Lung (tissue), 12 donors: ENCODE measurements around the gene SMIM28. TPM values are rescaled to one million over a fixed set of nuclear protein-coding genes. Genes with fewer than 3 reads are reported as not detected.

Source experiments
- ATAC-seq: fragments of 200-7000 bp; cut with Tn5 transposase; one replicate; pipeline ENCODE4 v1.9.1; 2020; ENCODE audit warnings: moderate number of reproducible peaks; ENCODE audit not compliant: insufficient read depth, low FRiP score
- DNase-seq, 3 donors: peaks; one replicate each; pipeline ENCODE4 v3.0.0-alpha.2; 2013 to 2017
- H3K27ac ChIP-seq, 2 donors: one replicate each; pipeline ENCODE4 v1.5.1; 2013; ENCODE audit warnings: mild to moderate bottlenecking in 2 of 2, moderate library complexity in 2 of 2, control low read depth in 1 of 2, inconsistent platforms in 1 of 2, low read depth in 1 of 2, low read length in 1 of 2
- H3K27me3 ChIP-seq, 3 donors: one replicate each; pipeline ENCODE4 v1.5.1; 2013; ENCODE audit warnings: low read length in 2 of 3; ENCODE audit not compliant: control insufficient read depth in 3 of 3, insufficient read depth in 3 of 3
- H3K36me3 ChIP-seq, 4 donors: one replicate each; pipeline ENCODE4 v1.5.1; 2013; ENCODE audit warnings: low read length in 4 of 4, mild to moderate bottlenecking in 1 of 4, moderate library complexity in 1 of 4; ENCODE audit not compliant: control insufficient read depth in 4 of 4, insufficient read depth in 4 of 4
- H3K4me1 ChIP-seq, 5 donors: one replicate each; pipeline ENCODE4 v1.5.1; 2013; ENCODE audit warnings: low read length in 5 of 5, mild to moderate bottlenecking in 2 of 5, moderate library complexity in 1 of 5; ENCODE audit not compliant: control insufficient read depth in 5 of 5, insufficient read depth in 5 of 5
- H3K4me3 ChIP-seq: one replicate; pipeline ENCODE4 v1.5.1; 2013; ENCODE audit warnings: mild to moderate bottlenecking, control low read depth, moderate library complexity
- H3K9ac ChIP-seq, 2 donors: one replicate each; pipeline ENCODE4 v1.5.1; 2013; ENCODE audit warnings: low read length in 2 of 2, control low read depth in 1 of 2; ENCODE audit not compliant: insufficient read depth in 1 of 2
- H3K9me3 ChIP-seq, 4 donors: one replicate each; pipeline ENCODE4 v1.5.1; 2013; ENCODE audit warnings: low read length in 3 of 4, mild to moderate bottlenecking in 1 of 4, moderate library complexity in 1 of 4; ENCODE audit not compliant: control insufficient read depth in 4 of 4, insufficient read depth in 3 of 4
- WGBS, 2 donors: extraction: QIAGEN DNeasy Blood & Tissue Kit; methylation state at CpG; one replicate each; pipeline ENCODE4 v1.1.7; 2013; 5-methylcytosine and 5-hydroxymethylcytosine counted together
- polyA plus RNA-seq, 2 donors: library from polyadenylated mRNA; stranded (reverse); fragments of 200-250 nt; gene quantifications; one replicate each; pipeline ENCODE4 v1.2.1, GENCODE V29; 2013
- total RNA-seq, 2 donors: library from RNA; depleted of rRNA in 1 of 2; stranded (reverse); fragments of >200 nt in 1 of 2; gene quantifications; one replicate each; pipeline ENCODE4 v1.2.1, GENCODE V29; 2014 to 2021
- TF ChIP-seq, protein P1 (sequence below): IDR thresholded peaks from 2 replicates; pipeline ENCODE4 v1.5.1; 2012; ENCODE audit warnings: mild to moderate bottlenecking; ENCODE audit errors: control extremely low read depth, extremely low read depth
- donor health status: control.
- donor health status: control.
- donor health status: Bipolar disorder and iron deficiency.
- donor health status: healthy.
- donor health status: DM: yes; HTN: yes; CAD: no.

Gene SMIM28
- total and polyA plus RNA-seq, 4 donors = not detected

- WGBS, 2 donors = 79 to 88% methylated on average over 8 of the region's 8 CpGs
- ATAC-seq (no peak), DNase-seq (peak in 2 of 3 donors; percentile 14 to 32)
- Histone ChIP-seq H3K36me3 (no peaks in the 10 kb centered on the region), H3K4me1 (no peaks in the 10 kb centered on the region), H3K4me3 (no peak overlapping the region), H3K9ac (no peak overlapping the region), H3K9me3 (no peaks in the 10 kb centered on the region), H3K27me3 (no peaks in the 10 kb centered on the region), H3K27ac (no peak overlapping the region)
- TF ChIP-seq, protein P1, sequence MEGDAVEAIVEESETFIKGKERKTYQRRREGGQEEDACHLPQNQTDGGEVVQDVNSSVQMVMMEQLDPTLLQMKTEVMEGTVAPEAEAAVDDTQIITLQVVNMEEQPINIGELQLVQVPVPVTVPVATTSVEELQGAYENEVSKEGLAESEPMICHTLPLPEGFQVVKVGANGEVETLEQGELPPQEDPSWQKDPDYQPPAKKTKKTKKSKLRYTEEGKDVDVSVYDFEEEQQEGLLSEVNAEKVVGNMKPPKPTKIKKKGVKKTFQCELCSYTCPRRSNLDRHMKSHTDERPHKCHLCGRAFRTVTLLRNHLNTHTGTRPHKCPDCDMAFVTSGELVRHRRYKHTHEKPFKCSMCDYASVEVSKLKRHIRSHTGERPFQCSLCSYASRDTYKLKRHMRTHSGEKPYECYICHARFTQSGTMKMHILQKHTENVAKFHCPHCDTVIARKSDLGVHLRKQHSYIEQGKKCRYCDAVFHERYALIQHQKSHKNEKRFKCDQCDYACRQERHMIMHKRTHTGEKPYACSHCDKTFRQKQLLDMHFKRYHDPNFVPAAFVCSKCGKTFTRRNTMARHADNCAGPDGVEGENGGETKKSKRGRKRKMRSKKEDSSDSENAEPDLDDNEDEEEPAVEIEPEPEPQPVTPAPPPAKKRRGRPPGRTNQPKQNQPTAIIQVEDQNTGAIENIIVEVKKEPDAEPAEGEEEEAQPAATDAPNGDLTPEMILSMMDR = no peak
These were observed 10.1 kb downstream of the SMIM28 start for GRCh38 chr6:138387577-138388368.

- TF ChIP-seq, protein P1 = no peak
- Histone ChIP-seq H3K9ac (no peak overlapping the region), H3K27ac (no peak overlapping the region), H3K36me3 (no peaks in the 10 kb centered on the region), H3K4me3 (no peak overlapping the region), H3K4me1 (peaks cover 0 to 6% (median 0%) of the 10 kb centered on the region in 5 donors), H3K9me3 (no peaks in the 10 kb centered on the region), H3K27me3 (no peaks in the 10 kb centered on the region)
- 85 to 98% methylated on average over 5 of the region's 5 CpGs for WGBS, 2 donors
- DNase-seq (no peak), ATAC-seq (no peak)
These were observed 11.8 kb downstream of the SMIM28 start for GRCh38 chr6:138389551-138389950.

GRCh38 chr6:138393871-138394783, 16.4 kb downstream of the SMIM28 start:
- ATAC-seq = no peak

More at GRCh38 chr6:138393871-138394783, 16.4 kb downstream of the SMIM28 start:
- TF ChIP-seq, protein P1 = no peak
- no peak overlapping the region for H3K9ac ChIP-seq
- no peaks in the 10 kb centered on the region for H3K9me3 ChIP-seq
- DNase-seq = peak in 2 of 3 donors; percentile 35 to 53
- no peaks in the 10 kb centered on the region for H3K36me3 ChIP-seq
- H3K4me3 ChIP-seq = no peak overlapping the region
- H3K4me1 ChIP-seq = peaks cover 0 to 6% (median 0%) of the 10 kb centered on the region in 5 donors
- 66 to 73% methylated on average over 5 of the region's 5 CpGs for WGBS, 2 donors
- H3K27ac ChIP-seq = no peak overlapping the region
- H3K27me3 ChIP-seq = no peaks in the 10 kb centered on the region
